HepG2 (cell line): ENCODE results near the gene NUDT1. TPM values are rescaled to one million over a fixed set of nuclear protein-coding genes. Genes with fewer than 3 reads are reported as not detected.
A peak's percentile ranks its signal among the peaks of the same experiment; 100 is the strongest.

Experiments used
- PHF5A ChIP-seq: IDR thresholded peaks from one replicate; pipeline ENCODE4 v1.6.1; 2018; ENCODE audit warnings: low read depth, missing genetic modification reagents; ENCODE audit not compliant: unreplicated experiment
- RBM39 ChIP-seq: fragments of 200-400 bp; formaldehyde crosslinking; IDR thresholded peaks from one replicate; pipeline ENCODE4 v1.6.1; 2018; ENCODE audit warnings: antibody characterized with exemption, mild to moderate bottlenecking, low read depth, low read length; ENCODE audit not compliant: poor library complexity, severe bottlenecking
- THAP9 ChIP-seq: sonication (generic); formaldehyde crosslinking; IDR thresholded peaks from 2 replicates; pipeline ENCODE4; 2020; ENCODE audit warnings: missing genetic modification reagents, mild to moderate bottlenecking, borderline replicate concordance
- ZBTB38 ChIP-seq: sonication (generic); formaldehyde crosslinking; IDR thresholded peaks from 2 replicates; pipeline ENCODE4 v1.5.1; 2020; ENCODE audit warnings: mild to moderate bottlenecking, missing genetic modification reagents
- ZNF136 ChIP-seq: sonication (generic); formaldehyde crosslinking; IDR thresholded peaks from 2 replicates; pipeline ENCODE4 v1.8.1; 2022; ENCODE audit warnings: low read depth, mild to moderate bottlenecking, moderate library complexity, missing genetic modification reagents
- ZNF18 ChIP-seq: sonication (generic); formaldehyde crosslinking; IDR thresholded peaks from 2 replicates; pipeline ENCODE4 v1.8.0; 2022; ENCODE audit warnings: mild to moderate bottlenecking, missing genetic modification reagents; ENCODE audit not compliant: insufficient replicate concordance
- ZNF547 ChIP-seq: sonication (generic); formaldehyde crosslinking; IDR thresholded peaks from 2 replicates; pipeline ENCODE4 v1.5.1; 2020; ENCODE audit warnings: mild to moderate bottlenecking, missing genetic modification reagents
- ZNF562 ChIP-seq: sonication (generic); formaldehyde crosslinking; IDR thresholded peaks from 2 replicates; pipeline ENCODE4 v1.8.0; 2022; ENCODE audit warnings: missing genetic modification reagents, borderline replicate concordance
- ZNF572 ChIP-seq: sonication (generic); formaldehyde crosslinking; IDR thresholded peaks from 2 replicates; pipeline ENCODE4 v1.5.1; 2020; ENCODE audit warnings: mild to moderate bottlenecking, missing genetic modification reagents
- ZNF646 ChIP-seq: sonication (generic); formaldehyde crosslinking; IDR thresholded peaks from 2 replicates; pipeline ENCODE4 v1.9.0; 2021; ENCODE audit warnings: mild to moderate bottlenecking, missing genetic modification reagents
- polyA plus RNA-seq, 8 experiments: library from polyadenylated mRNA; depleted of rRNA in 3 of 8; stranded (reverse) in 7 of 8; unstranded in 1 of 8; fragments of >200 nt; fragmentation: Illumina TruSeq in 4 of 8; extraction: Trizol in 4 of 8; gene quantifications; 2 replicates each; pipeline versions ENCODE4 v1.2.1 to v1.2.3, GENCODE V29; 2011 to 2016; ENCODE audit warnings: low read depth in 4 of 8, missing spikeins in 1 of 8, mixed read lengths in 1 of 8; ENCODE audit not compliant: insufficient read depth in 1 of 8
- total RNA-seq, 5 experiments: library from RNA; depleted of rRNA; stranded (reverse); fragments of >200 nt; fragmentation: Illumina TruSeq; extraction: Trizol; gene quantifications; 2 replicates each; pipeline ENCODE4 v1.2.3, GENCODE V29; 2016; ENCODE audit warnings: low read depth in 1 of 5
- TF ChIP-seq, protein P1 (sequence below): IDR thresholded peaks from 2 replicates; pipeline ENCODE4 v1.6.1; 2016; ENCODE audit warnings: low read depth, borderline replicate concordance
- TF ChIP-seq, protein P2 (sequence below): sonication (generic); formaldehyde crosslinking; IDR thresholded peaks from 2 replicates; pipeline ENCODE4 v1.4.0; 2020; ENCODE audit warnings: mild to moderate bottlenecking, missing genetic modification reagents

Gene NUDT1
- total and polyA plus RNA-seq, 2 of the 13 experiments (the other 11 are each of a cell fraction or from before 2014, with no cell fraction given): 9.1 to 26.8 TPM

GRCh38 chr7:2241580-2242540, at the start of gene NUDT1, which contains the start of gene MRM2 (continued):
- TF ChIP-seq THAP9 (CRISPR knock-in tag) (peak; percentile 81; the same call in 1 of the 2 replicates), PHF5A (CRISPR knock-in tag) (peak; percentile 52), ZNF562 (0 out of 2 replicates have a peak, but pooled peaks have one; percentile 64), ZNF572 (peak; percentile 83; the same call in 1 of the 2 replicates), ZNF547 (CRISPR knock-in tag) (peak; percentile 61; the same call in 1 of the 2 replicates), RBM39 (peak; percentile 79), ZBTB38 (CRISPR knock-in tag) (peak; percentile 85), ZNF18 (CRISPR knock-in tag) (no peak), ZNF136 (CRISPR knock-in tag) (peak; percentile 64; the same call in 1 of the 2 replicates), ZNF646 (CRISPR knock-in tag) (no peak)
- TF ChIP-seq, protein P1, sequence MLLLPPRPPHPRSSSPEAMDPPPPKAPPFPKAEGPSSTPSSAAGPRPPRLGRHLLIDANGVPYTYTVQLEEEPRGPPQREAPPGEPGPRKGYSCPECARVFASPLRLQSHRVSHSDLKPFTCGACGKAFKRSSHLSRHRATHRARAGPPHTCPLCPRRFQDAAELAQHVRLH (CRISPR knock-in tag): 0 out of 2 replicates have a peak, but pooled peaks have one; percentile 45
- TF ChIP-seq, protein P2, sequence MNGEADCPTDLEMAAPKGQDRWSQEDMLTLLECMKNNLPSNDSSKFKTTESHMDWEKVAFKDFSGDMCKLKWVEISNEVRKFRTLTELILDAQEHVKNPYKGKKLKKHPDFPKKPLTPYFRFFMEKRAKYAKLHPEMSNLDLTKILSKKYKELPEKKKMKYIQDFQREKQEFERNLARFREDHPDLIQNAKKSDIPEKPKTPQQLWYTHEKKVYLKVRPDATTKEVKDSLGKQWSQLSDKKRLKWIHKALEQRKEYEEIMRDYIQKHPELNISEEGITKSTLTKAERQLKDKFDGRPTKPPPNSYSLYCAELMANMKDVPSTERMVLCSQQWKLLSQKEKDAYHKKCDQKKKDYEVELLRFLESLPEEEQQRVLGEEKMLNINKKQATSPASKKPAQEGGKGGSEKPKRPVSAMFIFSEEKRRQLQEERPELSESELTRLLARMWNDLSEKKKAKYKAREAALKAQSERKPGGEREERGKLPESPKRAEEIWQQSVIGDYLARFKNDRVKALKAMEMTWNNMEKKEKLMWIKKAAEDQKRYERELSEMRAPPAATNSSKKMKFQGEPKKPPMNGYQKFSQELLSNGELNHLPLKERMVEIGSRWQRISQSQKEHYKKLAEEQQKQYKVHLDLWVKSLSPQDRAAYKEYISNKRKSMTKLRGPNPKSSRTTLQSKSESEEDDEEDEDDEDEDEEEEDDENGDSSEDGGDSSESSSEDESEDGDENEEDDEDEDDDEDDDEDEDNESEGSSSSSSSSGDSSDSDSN (CRISPR knock-in tag): peak; percentile 82
